B cell (primary cell): Measurements from ENCODE around the gene MRPL33.

Experiments used
- EZH2 ChIP-seq: IDR thresholded peaks from 2 replicates; pipeline ENCODE4 v1.6.1; 2012; ENCODE audit warnings: borderline replicate concordance, low read depth, mild to moderate bottlenecking, moderate library complexity, low read length; ENCODE audit not compliant: insufficient read depth, poor library complexity, severe bottlenecking
- TF ChIP-seq, protein P1 (sequence below): fragments of 200-600 bp; IDR thresholded peaks from one replicate; pipeline ENCODE4 v1.8.0; 2022; ENCODE audit warnings: antibody characterized with exemption, mild to moderate bottlenecking

DNA sequence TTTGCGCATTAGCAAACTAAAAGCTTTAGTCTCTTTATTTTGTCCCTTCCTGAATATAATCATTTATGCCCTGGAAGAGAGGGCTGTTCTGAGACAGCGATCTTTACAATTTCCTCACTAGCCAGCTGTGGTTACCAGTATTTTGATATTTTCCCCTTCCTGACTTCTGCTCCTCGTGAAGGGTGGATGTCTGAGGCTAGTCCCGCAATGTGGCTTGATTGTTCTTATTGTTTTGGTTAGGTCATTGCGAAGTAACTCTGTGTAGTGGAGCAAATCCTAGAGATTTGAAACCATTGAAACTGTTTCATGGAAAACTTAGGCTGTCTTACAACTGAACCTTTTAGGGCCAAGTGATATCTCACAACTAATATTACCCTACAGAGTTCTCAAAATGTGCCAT is 2.4 kb downstream of the MRPL33 start:
- TF ChIP-seq EZH2, result no peak
- TF ChIP-seq, protein P1, sequence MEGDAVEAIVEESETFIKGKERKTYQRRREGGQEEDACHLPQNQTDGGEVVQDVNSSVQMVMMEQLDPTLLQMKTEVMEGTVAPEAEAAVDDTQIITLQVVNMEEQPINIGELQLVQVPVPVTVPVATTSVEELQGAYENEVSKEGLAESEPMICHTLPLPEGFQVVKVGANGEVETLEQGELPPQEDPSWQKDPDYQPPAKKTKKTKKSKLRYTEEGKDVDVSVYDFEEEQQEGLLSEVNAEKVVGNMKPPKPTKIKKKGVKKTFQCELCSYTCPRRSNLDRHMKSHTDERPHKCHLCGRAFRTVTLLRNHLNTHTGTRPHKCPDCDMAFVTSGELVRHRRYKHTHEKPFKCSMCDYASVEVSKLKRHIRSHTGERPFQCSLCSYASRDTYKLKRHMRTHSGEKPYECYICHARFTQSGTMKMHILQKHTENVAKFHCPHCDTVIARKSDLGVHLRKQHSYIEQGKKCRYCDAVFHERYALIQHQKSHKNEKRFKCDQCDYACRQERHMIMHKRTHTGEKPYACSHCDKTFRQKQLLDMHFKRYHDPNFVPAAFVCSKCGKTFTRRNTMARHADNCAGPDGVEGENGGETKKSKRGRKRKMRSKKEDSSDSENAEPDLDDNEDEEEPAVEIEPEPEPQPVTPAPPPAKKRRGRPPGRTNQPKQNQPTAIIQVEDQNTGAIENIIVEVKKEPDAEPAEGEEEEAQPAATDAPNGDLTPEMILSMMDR, result no peak
